ENCODE measurements around the gene ARL8B.

Gene ARL8B

GRCh38 chr3:5201536-5201935, 79.4 kb downstream of the ARL8B start:
- Histone ChIP-seq H3K9ac (ENCODE audit: low read depth, low read length) (no peak overlapping the region), H3K4me1 (ENCODE audit: insufficient read depth, low read length) (peaks cover 16% of the 10 kb centered on the region), H3K27me3 (ENCODE audit: insufficient read depth, low read length) (no peaks in the 10 kb centered on the region), H3K4me3 (ENCODE audit: low read length) (no peak overlapping the region), H3K27ac (ENCODE audit: low read length) (no peak overlapping the region), H3K9me3 (ENCODE audit: insufficient read depth, low read depth, low read length) (no peaks in the 10 kb centered on the region), H3K36me3 (ENCODE audit: insufficient read depth, low read depth, low read length) (peaks cover 67% of the 10 kb centered on the region)

GRCh38 chr3:5202222-5202621, 80.1 kb downstream of the ARL8B start:
- Histone ChIP-seq H3K36me3 (ENCODE audit: insufficient read depth, low read depth, low read length) (peaks cover 74% of the 10 kb centered on the region), H3K4me3 (ENCODE audit: low read length) (no peak overlapping the region), H3K27ac (ENCODE audit: low read length) (no peak overlapping the region), H3K4me1 (ENCODE audit: insufficient read depth, low read length) (peaks cover 11% of the 10 kb centered on the region), H3K27me3 (ENCODE audit: insufficient read depth, low read length) (no peaks in the 10 kb centered on the region), H3K9me3 (ENCODE audit: insufficient read depth, low read depth, low read length) (no peaks in the 10 kb centered on the region), H3K9ac (ENCODE audit: low read depth, low read length) (no peak overlapping the region)

- Histone ChIP-seq H3K4me1 (ENCODE audit: insufficient read depth, low read length) (no peaks in the 10 kb centered on the region), H3K9ac (ENCODE audit: low read depth, low read length) (no peak overlapping the region), H3K4me3 (ENCODE audit: low read length) (no peak overlapping the region), H3K9me3 (ENCODE audit: insufficient read depth, low read depth, low read length) (no peaks in the 10 kb centered on the region), H3K27me3 (ENCODE audit: insufficient read depth, low read length) (no peaks in the 10 kb centered on the region), H3K27ac (ENCODE audit: low read length) (no peak overlapping the region), H3K36me3 (ENCODE audit: insufficient read depth, low read depth, low read length) (peaks cover 92% of the 10 kb centered on the region)
Measured at GRCh38 chr3:5205165-5205941, 83.3 kb downstream of the ARL8B start.

- Histone ChIP-seq H3K27ac (ENCODE audit: low read length) (no peak overlapping the region), H3K9me3 (ENCODE audit: insufficient read depth, low read depth, low read length) (no peaks in the 10 kb centered on the region), H3K36me3 (ENCODE audit: insufficient read depth, low read depth, low read length) (peaks cover 86% of the 10 kb centered on the region), H3K4me1 (ENCODE audit: insufficient read depth, low read length) (peaks cover 18% of the 10 kb centered on the region; the same call in 1 of the 2 replicates), H3K27me3 (ENCODE audit: insufficient read depth, low read length) (no peaks in the 10 kb centered on the region), H3K9ac (ENCODE audit: low read depth, low read length) (no peak overlapping the region), H3K4me3 (ENCODE audit: low read length) (no peak overlapping the region)
Measured at GRCh38 chr3:5210926-5211325, 88.8 kb downstream of the ARL8B start.

- H3K27ac ChIP-seq (ENCODE audit: low read length): peak overlapping the region; percentile 57
- H3K4me3 ChIP-seq (ENCODE audit: low read length): peak overlapping the region; percentile 32; the same call in 1 of the 2 replicates
- peaks cover 82% of the 10 kb centered on the region for H3K36me3 ChIP-seq (ENCODE audit: insufficient read depth, low read depth, low read length)
- H3K9ac ChIP-seq (ENCODE audit: low read depth, low read length): peak overlapping the region; percentile 30; the same call in 1 of the 2 replicates
- peaks cover 20% of the 10 kb centered on the region; the same call in 1 of the 2 replicates for H3K4me1 ChIP-seq (ENCODE audit: insufficient read depth, low read length)
- H3K27me3 ChIP-seq (ENCODE audit: insufficient read depth, low read length): no peaks in the 10 kb centered on the region
- H3K9me3 ChIP-seq (ENCODE audit: insufficient read depth, low read depth, low read length): no peaks in the 10 kb centered on the region
Measured at GRCh38 chr3:5212628-5213573, 90.8 kb downstream of the ARL8B start.

GRCh38 chr3:5213574-5213966, 91.5 kb downstream of the ARL8B start:
- peaks cover 75% of the 10 kb centered on the region for H3K36me3 ChIP-seq (ENCODE audit: insufficient read depth, low read depth, low read length)
- H3K9me3 ChIP-seq (ENCODE audit: insufficient read depth, low read depth, low read length): no peaks in the 10 kb centered on the region
- peak overlapping the region; percentile 39; the same call in 1 of the 2 replicates for H3K4me3 ChIP-seq (ENCODE audit: low read length)
- peak overlapping the region; percentile 54; the same call in 1 of the 2 replicates for H3K9ac ChIP-seq (ENCODE audit: low read depth, low read length)
- peak overlapping the region; percentile 68 for H3K27ac ChIP-seq (ENCODE audit: low read length)
- H3K4me1 ChIP-seq (ENCODE audit: insufficient read depth, low read length): peaks cover 26% of the 10 kb centered on the region; the same call in 1 of the 2 replicates
- H3K27me3 ChIP-seq (ENCODE audit: insufficient read depth, low read length): no peaks in the 10 kb centered on the region

GRCh38 chr3:5214352-5214751, 92.3 kb downstream of the ARL8B start:
- peaks cover 34% of the 10 kb centered on the region; the same call in 1 of the 2 replicates for H3K4me1 ChIP-seq (ENCODE audit: insufficient read depth, low read length)
- H3K27me3 ChIP-seq (ENCODE audit: insufficient read depth, low read length): no peaks in the 10 kb centered on the region
- H3K36me3 ChIP-seq (ENCODE audit: insufficient read depth, low read depth, low read length): peaks cover 68% of the 10 kb centered on the region
- H3K4me3 ChIP-seq (ENCODE audit: low read length): no peak overlapping the region
- H3K9me3 ChIP-seq (ENCODE audit: insufficient read depth, low read depth, low read length): no peaks in the 10 kb centered on the region
- peak overlapping the region; percentile 68 for H3K27ac ChIP-seq (ENCODE audit: low read length)
- peak overlapping the region; percentile 54; the same call in 1 of the 2 replicates for H3K9ac ChIP-seq (ENCODE audit: low read depth, low read length)

- peak overlapping the region; percentile 20; the same call in 1 of the 2 replicates for H3K9ac ChIP-seq (ENCODE audit: low read depth, low read length)
Measured at GRCh38 chr3:5217824-5218595, 95.9 kb downstream of the ARL8B start.

GRCh38 chr3:5218815-5219214, 96.7 kb downstream of the ARL8B start:
- Histone ChIP-seq H3K36me3 (ENCODE audit: insufficient read depth, low read depth, low read length) (peaks cover 35% of the 10 kb centered on the region), H3K27me3 (ENCODE audit: insufficient read depth, low read length) (no peaks in the 10 kb centered on the region), H3K9me3 (ENCODE audit: insufficient read depth, low read depth, low read length) (no peaks in the 10 kb centered on the region), H3K27ac (ENCODE audit: low read length) (no peak overlapping the region), H3K9ac (ENCODE audit: low read depth, low read length) (peak overlapping the region; percentile 20; the same call in 1 of the 2 replicates), H3K4me1 (ENCODE audit: insufficient read depth, low read length) (peaks cover 36% of the 10 kb centered on the region; the same call in 1 of the 2 replicates), H3K4me3 (ENCODE audit: low read length) (peak overlapping the region; percentile 25; the same call in 1 of the 2 replicates)

More at GRCh38 chr3:5217824-5218595, 95.9 kb downstream of the ARL8B start:
- no peak overlapping the region for H3K27ac ChIP-seq (ENCODE audit: low read length)
- no peaks in the 10 kb centered on the region for H3K9me3 ChIP-seq (ENCODE audit: insufficient read depth, low read depth, low read length)
- H3K4me3 ChIP-seq (ENCODE audit: low read length): no peak overlapping the region
- H3K36me3 ChIP-seq (ENCODE audit: insufficient read depth, low read depth, low read length): peaks cover 37% of the 10 kb centered on the region
- peaks cover 42% of the 10 kb centered on the region; the same call in 1 of the 2 replicates for H3K4me1 ChIP-seq (ENCODE audit: insufficient read depth, low read length)
- no peaks in the 10 kb centered on the region for H3K27me3 ChIP-seq (ENCODE audit: insufficient read depth, low read length)

GRCh38 chr3:5219216-5219615, 97.1 kb downstream of the ARL8B start:
- no peaks in the 10 kb centered on the region for H3K9me3 ChIP-seq (ENCODE audit: insufficient read depth, low read depth, low read length)
- H3K4me1 ChIP-seq (ENCODE audit: insufficient read depth, low read length): peaks cover 32% of the 10 kb centered on the region; the same call in 1 of the 2 replicates
- H3K9ac ChIP-seq (ENCODE audit: low read depth, low read length): peak overlapping the region; percentile 20; the same call in 1 of the 2 replicates
- H3K4me3 ChIP-seq (ENCODE audit: low read length): peak overlapping the region; percentile 25; the same call in 1 of the 2 replicates
- no peak overlapping the region for H3K27ac ChIP-seq (ENCODE audit: low read length)
- peaks cover 32% of the 10 kb centered on the region for H3K36me3 ChIP-seq (ENCODE audit: insufficient read depth, low read depth, low read length)
- H3K27me3 ChIP-seq (ENCODE audit: insufficient read depth, low read length): no peaks in the 10 kb centered on the region
